T-helper 9 cell (primary cell): ENCODE results near the gene LRRC8E.
"Not testable (repeated sequence)": the region's sequence is repeated elsewhere in the genome, so short reads cannot be mapped to it uniquely, and the experiment has no call there.

Experiments used
- DNase-seq: peaks from one replicate; pipeline ENCODE4 v3.0.0-alpha.2; 2020

LRRC8E gene

DNA sequence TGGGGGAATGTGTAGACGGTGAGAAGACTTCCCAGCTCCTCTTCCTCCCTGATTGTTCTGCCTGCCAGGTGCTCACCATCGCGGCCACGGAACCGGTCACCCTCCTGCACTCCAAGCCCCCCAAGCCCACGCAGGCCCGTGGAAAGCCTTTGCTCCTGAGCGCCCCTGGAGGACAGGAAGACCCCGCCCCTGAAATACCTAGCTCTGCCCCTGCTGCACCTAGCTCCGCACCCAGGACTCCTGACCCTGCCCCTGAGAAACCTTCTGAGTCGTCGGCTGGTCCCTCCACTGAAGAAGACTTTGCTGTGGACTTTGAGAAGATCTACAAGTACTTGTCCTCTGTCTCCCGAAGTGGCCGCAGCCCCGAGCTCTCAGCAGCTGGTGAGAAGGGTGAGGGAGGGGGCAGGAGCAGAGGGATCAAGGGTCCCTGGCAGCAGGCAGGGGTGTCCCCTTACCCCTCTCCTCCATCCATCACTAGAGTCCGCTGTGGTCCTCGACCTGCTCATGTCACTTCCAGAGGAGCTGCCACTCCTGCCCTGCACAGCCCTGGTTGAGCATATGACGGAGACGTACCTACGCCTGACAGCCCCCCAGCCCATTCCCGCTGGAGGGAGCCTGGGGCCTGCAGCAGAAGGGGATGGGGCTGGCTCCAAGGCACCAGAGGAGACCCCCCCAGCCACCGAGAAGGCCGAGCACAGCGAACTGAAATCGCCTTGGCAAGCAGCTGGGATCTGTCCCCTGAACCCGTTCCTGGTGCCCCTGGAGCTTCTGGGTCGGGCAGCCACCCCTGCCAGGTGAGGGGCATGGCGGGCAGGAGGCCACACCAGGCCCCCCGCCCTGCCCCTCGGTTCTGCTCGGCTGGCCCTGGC is 33.9 kb downstream of the LRRC8E start:
- no peak for DNase-seq

DNA sequence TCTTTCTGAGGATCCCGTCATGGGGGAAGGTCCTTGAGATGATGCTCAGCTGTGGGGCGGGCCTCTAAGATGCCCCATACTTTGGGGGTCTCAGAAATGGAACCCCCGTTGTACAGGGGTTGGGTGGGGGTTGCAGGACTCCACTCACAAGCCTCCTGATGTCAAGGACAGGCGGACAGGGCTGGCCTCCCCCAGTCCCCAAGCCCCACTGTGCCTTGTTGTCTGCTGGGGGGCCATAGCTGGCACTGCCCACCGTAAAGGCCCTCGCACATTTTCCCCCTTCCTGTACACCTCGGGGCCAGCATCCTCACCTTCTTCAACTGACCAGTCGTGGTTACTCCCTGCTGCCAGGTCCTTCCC is 34.5 kb downstream of the LRRC8E start:
- no peak for DNase-seq

DNA sequence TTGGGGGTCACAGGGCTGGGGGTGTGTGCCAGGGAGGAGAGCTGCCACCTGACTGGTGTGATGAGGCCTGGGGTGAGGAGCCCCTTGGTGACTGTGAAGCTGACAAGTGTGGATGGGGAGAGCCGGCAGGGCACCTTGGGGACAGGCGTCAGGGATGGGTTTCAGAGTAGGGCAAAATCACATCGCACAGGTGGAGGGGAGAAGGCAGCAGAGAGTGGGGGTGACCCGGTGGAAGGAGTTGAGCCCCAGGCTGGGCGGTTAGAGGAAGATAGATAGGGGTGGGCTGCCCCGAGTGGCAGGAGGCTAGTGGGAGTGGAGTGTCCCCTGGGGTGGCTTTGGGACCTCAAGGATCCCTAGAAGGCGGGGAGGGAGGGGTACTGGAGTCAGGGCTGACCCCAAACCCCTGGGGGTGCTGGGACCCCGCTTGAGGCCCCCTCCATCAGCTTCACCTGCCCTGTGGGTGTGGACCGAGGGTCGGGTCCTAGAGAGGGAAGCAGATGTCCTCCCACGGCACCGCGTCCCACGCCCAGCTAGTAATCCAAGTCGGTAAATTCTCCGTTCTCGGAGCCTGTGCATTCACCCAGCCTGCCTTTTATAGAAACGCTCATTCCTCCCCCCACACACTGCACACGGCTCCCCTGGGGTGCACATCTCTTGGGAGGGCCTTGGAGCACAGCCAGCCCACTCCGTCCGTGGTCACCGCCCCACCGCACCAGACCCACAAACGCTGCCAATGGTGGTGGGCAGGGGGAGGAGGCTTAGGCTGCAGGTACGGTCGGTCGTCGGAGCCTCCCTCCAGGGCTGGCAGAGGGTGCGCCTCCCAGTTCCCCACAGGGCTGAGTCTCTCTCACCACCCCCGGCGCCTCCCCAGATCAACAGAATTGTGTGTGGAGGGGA is 35.2 kb downstream of the LRRC8E start:
- DNase-seq: no peak

DNA sequence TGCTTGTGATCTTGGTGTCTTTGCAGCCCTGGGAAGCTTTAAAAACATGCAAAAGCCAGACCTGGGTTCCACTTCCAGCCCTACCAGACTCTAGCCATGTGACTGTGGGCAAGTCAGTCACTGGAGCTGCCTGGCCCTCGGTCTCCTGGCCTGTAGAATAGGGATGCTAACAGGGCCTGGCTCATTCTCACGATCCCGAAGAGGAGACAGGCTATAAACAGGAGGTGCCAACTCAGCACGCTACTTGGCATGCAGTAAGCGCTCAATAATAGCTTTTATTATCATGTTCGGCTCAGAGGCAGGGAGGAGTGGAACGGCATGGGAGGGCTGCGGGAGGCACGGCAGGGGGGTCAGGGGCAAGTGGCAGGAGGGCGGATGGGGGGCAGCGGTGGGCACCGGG is 35.9 kb downstream of the LRRC8E start:
- no peak for DNase-seq

DNA sequence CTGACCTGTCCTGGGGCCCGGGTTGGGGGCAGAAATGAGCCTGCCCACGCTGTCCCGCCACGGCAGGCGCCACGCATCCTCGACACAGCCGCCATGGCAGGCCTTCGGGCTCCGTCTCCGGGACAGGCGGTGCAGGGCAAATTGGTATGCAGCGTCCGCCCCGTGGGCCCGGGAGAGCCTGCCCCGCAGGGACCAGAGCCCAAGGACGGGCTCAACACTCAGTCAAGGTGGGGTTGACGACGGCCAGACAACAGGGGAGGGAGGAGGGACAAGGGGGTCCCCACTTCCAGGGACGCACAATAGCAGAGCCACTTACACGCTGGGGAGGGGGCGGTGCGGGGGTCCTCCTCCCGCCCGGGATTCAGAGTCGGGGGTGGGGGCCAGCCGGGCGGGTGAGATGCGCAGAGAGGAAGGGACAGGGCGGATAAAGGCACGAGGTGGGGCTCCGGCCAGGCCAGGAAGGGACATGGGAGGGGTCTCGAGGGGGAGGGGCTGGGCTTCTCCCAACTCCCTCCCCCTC is 36.4 kb downstream of the LRRC8E start:
- DNase-seq: no peak

DNA sequence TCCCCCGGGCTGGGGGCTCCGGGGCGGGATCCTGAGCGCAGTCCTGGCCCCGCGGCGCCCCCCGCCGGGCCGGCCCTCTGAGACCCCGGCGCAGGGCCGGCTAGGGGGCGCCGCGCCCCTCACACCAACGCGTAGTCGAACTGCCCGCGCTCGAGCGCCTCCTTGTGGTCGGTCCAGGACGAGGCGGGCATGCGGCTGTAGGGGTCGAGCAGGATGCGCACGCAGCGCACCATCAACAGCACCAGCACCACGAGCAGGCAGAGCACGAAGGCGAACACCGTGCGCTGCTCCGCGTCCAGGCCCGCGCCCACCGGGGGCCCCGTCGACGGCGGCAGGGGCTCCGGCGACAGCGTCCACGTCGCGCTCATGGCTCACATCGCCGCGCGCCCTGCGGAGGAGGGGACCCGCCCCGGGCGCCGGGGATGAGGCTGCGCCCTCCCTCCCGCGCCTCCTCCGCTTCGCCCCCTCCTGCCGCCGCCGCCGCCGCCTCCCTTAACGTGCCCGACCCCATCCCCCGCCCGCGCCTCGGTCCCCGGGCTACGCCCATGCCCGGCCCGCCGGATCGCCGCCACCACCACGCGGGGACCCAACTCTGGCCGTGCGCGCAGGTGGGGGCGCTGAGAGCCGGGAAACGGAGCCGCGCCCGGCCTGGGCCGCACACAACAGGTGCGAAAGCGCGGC is 37.0 kb downstream of the LRRC8E start:
- peak; percentile 74 for DNase-seq

DNA sequence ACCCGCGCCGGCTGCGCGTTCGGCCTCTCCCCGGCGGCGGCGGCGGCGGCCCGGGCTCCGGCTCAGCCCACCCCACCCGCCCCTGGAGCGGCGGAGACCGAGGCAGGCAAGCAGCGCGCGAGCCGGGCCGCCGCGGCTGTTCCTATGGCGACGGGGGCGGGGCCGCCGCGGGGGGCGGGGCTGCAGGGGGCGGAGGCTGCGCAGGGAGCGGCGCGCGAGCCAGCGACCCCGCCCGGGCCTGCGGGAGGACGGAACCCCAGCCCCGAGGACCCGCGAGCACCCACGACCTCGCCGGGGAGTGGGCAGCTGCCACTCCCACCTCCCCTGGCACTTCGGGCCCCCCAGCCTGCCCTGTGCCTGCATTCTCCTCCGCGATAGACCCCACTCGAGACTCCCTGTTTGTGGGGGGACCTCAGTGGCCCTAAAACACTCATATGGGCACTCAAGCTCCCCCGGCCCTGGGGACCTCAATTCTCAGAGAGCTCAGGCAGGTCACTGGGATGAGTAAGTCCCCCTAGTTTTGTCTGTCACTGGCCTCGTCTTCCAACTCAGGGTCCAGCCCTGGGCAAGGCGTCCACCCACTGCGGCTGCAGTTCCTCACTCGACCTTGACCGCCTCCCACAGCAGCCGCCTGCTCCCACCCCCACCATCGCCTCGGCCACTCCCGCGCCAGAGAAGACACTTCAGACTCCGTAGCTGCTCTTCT is 37.9 kb downstream of the LRRC8E start, which contains the start of gene CTXN1:
Gene CTXN1, minus strand, starts transcription at position 115 of the 706 bp plus-strand sequence. CDS start 597 bp downstream, outside the sequence.
- peak; percentile 80 for DNase-seq

DNA sequence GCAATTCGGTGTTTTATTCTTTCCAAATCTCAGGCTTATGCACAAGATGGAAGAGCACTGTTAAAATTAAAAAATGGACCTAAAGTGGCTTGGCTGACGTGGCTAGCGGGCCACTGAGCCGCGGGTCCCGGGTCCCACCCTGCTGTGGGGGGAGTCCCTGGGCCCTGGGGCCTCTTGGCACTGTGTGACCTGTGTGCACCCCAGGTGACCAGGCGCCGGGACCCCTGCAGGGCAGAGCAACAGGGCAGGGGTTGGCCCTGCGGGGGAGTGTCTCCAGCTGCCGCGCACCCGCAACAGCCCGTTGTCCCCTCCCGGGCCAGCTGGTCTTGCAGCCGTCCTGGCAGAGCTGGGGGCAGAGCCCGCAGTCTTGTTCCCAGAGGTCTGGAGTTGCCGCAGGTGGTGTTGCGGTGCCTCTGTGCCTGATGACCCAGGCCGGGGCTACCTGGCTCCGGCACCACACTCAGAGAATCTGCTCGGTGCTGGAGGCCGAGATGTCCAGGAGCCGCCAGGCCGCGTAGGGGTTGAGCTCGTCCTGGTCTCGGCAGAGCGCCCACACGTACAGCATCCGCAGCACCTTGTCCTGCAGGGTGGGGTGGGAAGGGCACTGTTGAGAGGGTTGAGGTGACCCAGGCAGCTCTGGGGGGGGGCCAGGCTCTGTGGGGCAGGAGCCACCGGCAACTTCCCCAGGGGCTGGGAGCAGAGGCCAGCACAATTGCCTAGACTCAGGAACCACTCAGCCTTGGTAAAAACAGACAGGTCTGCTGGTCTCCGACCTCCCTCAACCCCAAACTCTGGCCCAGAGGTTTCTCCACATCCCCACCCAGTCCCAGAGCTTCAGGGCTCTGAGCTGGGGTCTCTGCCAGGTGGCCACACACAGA is 38.7 kb downstream of the LRRC8E start:
- no peak for DNase-seq

DNA sequence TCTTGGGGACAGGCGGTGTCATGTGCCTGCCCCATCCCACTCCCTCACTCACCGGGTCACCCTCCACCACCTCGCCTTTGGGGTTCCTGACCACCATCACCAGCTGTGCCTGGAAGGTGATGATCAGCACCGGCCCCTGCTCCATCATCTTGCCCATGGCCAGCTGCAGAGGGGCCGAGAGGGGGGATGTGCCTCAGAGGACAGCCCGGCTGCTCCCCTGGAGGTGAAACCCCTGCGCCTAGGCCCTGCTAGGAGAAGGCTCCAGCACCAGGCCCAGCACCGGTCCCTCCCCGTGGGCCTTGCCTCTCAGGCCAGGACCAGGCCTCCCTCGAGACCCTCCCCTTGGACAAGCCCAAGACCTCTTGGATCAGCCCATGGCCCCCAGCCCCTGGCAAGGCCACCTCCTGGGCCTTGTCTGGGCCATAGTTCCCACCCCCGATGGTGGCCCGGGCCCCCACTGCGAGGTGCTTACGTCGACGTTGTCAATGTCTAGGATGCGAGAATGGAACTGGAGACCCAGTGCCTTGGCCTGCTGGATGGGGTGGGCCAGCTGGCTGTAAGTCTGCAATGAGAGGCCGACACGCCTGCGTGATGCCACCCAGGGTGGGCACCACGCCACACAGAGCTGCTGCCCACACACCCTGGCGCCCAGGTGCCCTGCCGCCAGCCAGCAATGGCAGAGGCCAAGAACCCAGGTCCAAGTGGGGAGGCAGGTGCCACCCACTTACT is 39.5 kb downstream of the LRRC8E start:
- DNase-seq: no peak

DNA sequence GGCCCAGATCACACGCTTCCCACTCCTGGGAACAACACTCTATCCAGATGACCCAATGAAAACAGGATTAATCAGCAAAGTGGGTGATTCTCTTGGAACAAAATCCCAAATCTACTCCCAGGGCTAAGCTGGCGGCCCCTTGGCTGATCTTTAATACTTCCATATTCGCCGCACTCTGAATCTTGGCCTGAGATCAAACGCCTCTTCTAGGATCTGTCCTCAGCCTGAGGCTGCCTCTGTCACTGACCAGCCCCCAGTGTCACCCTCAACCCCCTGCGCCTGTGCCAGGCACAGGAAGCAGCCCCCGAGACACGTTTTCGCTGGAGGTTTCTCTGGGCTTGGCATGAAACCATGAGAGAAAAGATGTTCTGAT is 40.0 kb downstream of the LRRC8E start:
- DNase-seq: no peak

DNA sequence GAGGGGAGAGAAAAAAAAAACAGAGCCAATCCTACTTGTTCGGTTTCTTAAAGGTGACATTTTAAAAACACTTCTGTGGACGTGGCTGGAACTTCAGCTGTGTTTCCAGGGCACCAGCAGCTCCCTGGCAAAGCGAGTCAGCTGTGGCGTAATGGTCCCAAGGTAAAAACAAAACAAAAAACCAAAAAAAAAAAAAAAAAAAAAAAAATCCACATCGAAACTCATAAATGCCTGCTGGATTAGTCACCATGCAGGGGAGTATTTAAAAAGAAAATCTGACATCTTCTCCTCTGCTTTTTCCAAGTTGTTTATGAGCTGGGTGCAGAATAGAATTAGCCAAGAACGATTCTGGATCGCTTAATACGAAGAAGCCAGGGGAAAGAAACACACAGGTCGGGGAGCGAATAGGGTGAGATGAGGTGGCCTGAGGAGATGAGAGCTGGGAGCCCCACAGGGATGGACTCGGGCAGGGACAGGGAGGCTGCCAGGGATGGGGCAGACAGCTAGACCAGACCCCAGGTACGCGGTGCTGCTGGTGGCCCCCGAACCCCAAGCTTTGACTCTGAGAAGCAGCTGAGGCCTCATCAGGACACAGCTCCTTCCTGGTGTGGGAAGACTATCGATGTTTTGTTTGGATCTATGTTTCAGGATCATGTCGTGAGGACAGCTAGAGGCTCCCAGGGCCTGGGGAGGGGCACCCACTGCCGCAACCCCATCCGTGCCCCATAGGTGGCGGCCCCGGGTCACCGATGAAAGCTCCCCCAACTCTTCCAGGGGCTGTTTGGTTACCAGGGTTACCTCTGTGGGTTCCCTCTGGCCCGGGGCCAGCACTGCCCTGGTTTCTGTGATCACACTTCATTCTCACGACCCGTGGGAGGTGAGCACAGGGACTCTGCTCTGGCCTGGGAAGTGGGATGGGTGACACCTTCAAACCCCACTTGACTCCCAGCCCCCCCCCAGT is 40.7 kb downstream of the LRRC8E start:
- DNase-seq: peak; percentile 71

DNA sequence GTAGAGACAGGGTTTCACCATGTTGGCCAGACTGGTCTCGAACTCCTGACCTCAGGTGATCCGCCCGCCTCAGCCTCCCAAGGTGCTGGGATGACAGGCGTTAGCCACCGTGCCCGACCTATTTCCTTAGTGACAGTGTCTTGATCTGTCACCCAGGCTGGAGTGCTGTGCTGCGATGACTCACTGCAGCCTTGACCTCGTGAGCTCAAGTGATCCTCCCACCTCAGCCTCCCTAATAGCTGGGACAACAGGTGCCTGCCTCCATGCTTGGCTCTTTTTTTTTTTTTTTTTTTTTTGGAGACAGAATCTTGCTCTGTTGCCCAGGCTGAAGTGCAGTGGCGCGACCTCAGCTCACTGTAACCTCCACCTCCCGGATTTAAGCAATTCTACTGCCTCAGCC is 41.7 kb downstream of the LRRC8E start:
- DNase-seq: not testable (repeated sequence)

DNA sequence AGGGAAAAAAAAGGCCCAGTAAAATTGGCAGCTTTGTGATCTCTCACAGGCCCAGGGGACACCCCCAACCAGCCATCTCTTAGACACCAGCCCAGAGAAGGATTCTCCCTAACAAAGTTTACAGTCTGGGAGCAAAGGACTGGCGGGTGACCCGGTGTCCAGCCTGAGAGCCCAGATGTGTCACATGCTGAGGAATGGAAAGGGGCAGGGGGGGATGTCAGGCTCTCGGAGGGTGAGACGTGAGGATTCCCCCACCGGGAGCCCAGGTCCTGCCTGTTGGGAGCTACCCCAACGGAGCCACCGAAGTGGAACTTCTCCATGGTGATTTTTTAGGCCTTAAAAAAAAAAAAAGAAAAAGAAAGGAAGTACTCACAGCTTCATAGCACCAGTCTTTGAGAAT is 42.5 kb downstream of the LRRC8E start:
- no peak for DNase-seq

DNA sequence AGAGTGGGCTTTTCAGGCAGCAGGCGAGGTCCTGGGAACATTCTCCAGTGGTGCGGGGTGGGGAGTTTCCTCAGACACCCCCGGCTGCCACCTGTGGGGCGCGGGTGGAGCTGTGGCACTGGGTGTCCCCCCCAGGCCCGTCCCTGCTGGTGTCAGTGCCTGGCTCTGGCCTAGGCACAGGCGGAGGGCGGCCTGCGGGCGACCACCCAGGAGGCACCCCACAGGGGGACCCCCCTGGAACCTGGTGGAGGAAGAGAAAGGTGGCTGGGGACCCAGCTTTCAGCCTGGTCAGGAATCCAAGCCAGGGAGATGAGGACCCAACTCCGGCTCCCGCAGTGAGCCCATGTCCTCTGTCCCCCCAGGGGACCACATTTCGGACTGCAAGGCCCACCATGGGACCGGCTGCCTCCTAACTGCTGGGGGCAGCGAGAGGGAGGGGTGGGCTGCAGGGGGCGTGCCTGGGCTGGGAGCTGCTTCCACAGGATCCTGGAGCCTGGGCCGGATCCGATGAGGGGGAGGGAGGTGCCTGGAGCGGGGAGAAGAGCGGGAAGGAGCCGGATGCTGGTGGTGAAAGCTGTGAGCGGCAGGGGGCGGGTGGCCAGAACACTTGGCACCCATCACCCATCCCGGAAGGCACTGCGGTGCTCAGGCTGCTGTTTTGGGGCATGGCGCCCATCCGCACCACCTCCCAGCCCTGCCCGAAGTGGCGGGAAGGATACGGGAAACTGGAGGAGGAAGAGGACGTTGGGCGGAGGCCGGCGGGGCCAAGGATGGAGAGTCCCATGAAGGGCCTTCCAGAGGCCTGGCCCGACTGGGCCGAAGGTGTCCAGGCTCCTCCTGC is 43.1 kb downstream of the LRRC8E start:
- no peak for DNase-seq

DNA sequence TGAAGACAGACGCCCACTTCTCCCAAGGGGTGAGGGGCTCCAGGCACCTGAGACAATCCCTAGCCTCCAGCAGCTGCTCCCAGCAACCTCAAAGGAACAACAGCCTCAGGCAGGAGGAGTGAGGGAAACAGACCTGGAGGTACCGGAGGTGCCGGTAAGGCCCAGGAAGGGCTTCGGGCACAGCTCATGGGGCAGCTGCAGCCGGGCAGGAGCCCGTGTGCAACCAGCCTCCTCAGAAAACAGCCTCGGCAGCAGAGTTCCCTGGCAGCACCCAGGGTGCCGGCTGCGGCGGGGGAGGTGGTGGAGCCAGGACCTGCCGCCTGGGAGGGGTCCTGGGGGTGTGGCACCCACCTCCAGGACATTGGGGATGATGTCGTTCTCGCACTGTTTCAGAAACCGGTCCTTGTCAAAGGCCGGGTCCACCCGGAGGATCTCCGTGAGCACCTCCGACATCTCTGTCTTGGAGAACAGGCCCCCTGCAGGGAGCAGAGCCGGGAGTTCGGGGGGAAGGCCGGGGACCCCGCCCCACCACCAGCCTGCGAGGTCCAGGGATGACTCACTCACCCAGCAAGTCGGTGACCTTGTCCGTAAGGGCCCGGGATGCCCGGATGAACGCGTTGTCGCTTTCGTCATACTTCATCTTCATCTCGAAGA is 44.1 kb downstream of the LRRC8E start:
- no peak for DNase-seq

DNA sequence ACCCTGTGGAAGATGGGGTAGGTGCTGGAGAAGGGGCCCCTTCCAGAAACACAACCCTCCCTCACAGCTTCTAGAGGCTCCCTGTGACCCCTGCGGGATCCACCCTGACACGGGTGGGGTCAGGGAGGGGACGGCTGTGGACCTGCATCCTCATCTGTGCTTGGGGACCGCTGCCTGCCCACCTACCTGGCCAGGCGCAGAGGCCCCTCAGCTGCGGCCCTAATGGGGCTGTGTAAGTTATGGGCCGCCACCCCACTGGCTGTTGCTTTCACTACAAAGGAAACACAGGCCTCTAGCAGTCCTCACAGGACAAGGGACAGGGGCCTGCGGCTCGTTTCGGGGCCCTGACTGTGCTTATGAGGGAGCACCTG is 44.6 kb downstream of the LRRC8E start:
- DNase-seq: no peak

DNA sequence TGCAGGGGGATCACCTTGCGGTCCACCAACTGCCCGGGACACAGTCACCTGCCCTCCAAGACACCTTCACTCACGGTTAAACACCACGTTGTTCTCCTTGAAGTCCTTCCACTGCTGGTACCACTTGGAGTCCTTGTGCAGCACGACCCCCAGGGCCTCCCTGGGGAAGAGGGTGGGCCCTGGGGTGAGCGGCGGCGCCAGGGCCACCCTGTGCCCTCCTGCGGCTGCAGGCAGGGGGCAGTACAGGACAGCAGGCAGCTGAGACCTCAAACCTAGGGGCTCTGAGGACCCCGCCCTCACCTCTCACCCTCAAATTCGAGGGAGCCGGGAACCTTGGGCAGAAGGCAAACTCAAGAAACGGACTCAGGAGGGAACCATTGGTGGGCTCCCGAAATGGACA is 45.1 kb downstream of the LRRC8E start:
- DNase-seq: no peak
